ENCODE measurements around the gene THAP8.

THAP8 gene

DNA sequence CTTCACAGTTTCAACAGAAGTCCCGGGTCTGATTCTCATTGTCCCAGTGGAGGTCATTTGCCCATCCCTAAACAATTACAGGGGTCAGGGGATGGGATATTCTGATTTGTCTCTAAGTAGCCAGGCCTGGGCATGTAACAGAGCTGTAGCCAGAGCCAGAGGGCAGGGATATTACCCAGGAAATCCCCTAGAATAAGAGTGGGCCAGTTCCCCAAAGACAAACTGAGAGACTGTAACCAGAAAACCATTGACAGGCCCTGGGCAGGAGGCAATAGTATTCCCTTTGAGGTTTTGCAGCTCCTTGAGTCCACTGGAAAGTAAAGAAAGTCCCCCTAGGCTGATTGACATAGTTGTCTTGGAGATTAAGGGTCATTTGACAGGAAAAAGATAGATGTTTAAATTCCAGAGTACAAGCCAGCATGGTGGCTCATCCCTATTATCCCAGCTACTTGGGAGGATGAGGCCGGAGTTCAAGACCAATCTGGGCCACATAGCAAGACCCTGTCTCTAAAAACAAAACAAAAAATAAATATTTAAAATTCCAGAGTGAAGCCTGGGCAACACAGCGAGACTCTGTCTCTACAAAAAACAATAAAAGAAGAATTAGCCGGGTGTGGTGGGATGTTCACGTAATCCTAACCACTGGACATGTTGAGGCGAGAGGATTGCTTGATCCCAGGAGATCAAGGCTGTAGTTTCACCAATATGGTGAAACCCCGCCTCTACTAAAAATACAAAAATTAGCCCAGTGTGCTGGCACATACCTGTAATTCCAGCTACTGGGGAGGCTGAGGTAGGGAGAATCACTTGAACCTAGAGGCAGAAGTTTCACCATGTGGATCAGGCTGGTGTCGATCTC, 60.9 kb downstream of the THAP8 start:
- no peak for DNase-seq

DNA sequence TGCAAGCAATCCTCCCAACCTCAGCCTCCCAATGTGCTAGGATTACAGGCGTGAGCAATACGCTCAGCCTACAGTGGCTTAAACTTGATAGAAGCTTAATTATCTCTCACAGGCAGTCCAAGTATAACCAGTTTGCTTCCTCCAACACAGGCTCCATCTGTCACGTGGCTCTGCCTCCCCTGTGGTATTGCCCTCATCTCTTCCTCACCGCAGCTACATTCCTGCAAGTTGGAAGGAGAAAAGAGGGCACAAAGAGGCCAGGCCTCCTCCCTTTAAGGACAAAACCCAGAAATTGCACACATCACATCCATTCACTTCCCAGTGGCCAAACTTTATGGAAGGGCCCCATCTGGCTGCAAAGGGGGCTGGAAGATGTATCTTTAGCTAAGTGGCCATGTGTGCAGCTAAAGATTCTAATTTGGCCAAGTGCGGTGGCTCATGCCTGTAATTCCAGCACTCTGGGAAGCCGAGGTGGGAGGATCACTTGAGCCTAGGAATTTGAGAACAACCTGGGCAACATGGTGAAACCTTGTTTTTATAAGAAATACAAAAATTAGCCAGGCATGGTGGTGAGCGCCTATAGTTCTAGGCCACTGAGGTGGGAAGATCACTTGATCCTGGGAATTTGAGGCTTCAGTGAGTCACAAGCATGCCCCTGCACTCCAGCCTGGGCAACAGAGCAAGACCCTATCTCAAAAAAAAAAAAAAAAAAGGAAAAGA, 62.2 kb downstream of the THAP8 start:
- no peak for DNase-seq

DNA sequence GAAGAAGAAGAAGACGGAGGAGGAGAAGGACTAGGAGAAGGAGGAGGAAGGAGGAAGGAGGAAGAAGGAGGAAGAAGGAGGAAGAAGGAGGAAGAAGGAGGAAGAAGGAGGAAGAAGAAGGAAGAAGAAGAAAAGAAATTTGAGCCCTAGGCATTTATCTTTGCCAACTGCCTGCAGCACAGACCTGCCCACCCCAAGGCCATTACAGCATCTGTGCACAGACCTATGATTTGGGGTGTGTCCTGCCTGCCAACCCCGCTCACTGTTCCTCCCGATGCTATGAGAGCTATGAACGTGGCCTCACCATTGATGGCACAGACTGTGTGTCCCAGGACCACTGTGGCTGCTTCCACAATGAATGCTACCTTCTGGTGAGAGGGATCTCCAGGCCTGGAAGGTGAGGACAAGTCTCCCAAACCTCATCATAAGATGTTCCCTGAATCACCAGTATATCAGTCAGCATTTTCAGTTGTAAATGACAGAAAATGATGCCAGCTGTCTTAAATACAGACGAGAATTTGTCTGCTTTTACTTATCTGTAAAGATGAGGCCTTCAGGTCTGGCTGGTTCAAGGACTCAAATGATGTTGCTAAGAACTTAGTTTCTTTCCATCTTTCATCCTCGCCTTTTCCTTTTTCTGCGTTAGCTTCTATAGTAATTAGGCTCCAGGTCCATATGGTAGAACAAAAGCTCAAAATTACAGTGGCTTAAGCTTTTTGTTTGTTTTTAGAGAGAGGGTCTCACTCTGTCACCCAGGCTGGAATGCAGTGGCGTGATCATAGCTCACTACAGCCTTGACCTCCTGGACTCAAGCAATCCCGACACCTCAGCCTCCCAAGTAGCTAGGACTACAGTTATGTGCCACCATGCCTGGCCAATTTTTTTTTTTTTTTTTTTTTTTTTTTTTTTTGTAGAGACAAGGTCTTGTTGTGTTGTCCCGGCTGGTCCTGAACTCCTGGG, 63.0 kb downstream of the THAP8 start:
- DNase-seq: no peak

DNA sequence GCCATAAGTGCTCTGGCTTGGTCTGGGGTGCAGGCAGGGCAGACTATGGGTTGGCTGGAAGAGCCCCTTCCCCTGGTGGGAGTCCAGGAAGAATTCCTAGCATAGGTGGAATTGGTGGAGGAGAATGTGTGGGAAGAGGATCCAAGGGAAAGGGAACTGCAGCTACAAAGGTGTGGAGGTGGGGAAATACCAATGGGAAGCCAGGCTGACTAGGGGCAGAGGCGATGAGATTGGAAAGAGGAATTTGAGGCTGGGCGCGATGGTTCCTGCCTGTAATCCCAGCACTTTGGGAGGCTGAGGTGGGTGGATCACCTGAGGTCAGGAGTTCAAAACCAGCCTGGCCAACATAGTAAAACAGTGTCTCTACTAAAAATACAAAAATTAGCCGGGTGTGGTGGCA, 63.9 kb downstream of the THAP8 start:
- no peak for DNase-seq

DNA sequence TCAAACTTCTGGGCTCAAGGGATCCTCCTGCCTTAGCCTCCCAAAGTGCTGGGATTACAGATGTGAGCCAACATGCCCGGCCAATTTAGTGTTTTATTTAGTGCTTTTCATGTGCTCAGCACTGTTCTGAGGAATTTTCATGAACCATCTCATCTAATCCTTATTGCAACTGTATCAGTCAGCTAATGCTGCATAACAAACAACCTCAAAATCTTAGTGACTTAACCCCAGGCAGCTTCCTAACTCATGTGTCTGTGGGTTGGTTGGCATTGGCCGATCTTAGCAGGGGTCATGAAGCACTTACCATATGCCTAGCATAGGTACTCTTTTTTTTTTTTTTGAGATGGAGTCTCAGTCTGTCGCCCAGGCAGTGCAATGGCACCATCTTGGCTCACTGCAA, 65.3 kb downstream of the THAP8 start:
- DNase-seq: no peak

DNA sequence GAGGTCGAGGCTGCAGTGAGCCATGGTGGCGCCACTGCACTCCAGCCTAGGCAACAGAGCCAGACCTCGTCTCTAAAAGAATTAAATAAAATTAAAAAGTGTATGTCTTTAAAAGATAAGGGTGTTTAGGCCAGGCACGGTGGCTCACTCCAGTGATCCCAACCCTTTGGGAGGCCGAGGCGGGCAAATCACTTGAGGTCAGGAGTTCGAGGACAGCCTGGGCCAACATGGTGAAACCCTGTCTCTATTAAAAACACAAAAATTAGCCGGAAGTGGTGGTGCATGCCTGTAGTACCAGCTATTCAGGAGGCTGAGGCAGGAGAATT, 66.6 kb downstream of the THAP8 start:
- no peak for DNase-seq

DNA sequence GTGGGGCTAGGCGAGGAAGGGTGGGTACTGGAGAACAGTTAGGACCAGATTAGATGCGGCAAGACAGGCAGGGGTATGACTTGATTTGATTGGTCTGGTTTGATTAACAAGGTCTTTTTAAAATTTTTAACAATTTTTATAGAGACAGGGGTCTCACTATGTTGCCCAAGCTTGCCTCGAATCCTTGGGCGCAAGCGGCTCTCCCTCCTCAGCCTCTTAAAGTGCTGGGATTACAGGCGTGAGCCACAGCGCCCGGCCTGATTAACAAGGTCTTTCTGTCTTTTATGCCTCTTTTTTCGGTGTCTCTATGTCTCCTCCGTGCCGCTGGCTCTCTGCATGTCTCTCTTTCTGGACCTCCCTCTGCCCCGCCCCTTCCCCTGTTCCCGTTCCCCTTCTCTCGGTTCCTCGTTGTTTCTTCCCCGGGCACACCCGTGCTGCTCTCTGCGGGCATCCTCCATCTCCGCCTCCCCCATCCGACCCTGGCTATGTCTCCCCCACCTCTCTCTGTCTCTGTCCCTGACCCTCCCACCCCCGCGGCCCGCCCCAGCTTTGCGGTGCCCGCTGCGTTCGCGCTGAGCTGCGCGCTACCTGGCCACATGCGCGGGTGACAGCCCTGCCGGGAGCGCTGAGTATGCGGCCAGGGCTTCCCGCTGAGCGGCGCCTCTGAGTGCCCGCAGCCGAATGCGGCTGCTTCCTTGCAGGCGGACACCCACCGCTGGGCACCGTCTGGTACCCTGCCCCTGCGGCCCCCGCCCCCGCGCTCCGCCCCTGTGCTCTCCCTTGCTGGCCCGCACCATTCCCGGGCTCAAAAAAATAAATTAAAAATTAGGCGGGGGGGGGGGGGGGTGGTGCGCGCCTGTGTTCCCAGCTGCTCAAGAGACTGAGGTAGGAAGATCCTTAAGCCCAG, 67.2 kb downstream of the THAP8 start:
- no peak for DNase-seq

DNA sequence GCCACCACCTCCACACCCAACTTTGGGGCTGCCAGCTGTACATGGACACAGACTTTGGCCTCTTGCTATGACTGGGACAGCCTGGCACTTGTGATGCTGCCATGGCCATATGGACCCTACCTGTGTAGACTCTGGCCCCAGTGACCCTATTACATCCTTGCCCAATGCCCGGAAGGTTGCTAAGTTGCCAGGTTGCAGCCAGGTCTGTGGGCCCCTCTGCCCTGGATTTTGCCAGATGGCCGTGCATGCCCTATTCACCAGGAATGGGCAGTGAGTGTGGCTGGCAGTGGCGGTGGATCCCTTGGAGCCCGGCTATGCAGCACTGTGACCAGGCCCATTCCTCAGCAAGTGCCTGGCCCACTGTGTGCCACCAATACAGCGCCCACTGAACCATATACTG, 68.0 kb downstream of the THAP8 start:
- DNase-seq: no peak

Data from activated CD4-positive, CD25-positive, alpha-beta regulatory T cell (primary cell).